A549 (cell line): ENCODE measurements around the gene ANKRD33B. TPM values are rescaled to one million over a fixed set of nuclear protein-coding genes. Genes with fewer than 3 reads are reported as not detected.

Experiments
- ATAC-seq, 2 experiments: fragments of 200-7000 bp in 1 of 2; fragments of >200 bp in 1 of 2; cut with Nextera tagmentation in 1 of 2; cut with Tn5 transposase in 1 of 2; 3 replicates each; pipeline versions ENCODE4 v1.8.0 to v1.9.1; 2018 to 2020; ENCODE audit warnings: mild to moderate bottlenecking in 1 of 2, moderate library complexity in 1 of 2
- CTCF ChIA-PET: fragments of 300-600 bp; sonication (Branson Sonifier 250); formaldehyde crosslinking; extraction: SDS; loops from one replicate; lab custom pipeline; 2021; ENCODE audit warnings: antibody characterized with exemption, inconsistent platforms; lab: Yijun Ruan, JAX
- POLR2A ChIA-PET: fragments of 350-600 bp; formaldehyde crosslinking; extraction: SDS; loops from one replicate; lab custom pipeline; 2021; ENCODE audit warnings: antibody characterized with exemption, inconsistent platforms; lab: Yijun Ruan, JAX
- DNase-seq, 2 experiments: peaks; one replicate each; pipeline versions ENCODE4 v3.0.0 to v3.0.0-alpha.2; 2011 to 2016; ENCODE audit warnings: low read depth in 1 of 2, low spot score in 1 of 2
- FAIRE-seq: peaks from 2 replicates; lab custom pipeline; 2011; peaks lifted over from hg19 to GRCh38; lab: Jason Lieb, UNC
- H3K27ac ChIP-seq, 2 experiments: fragments of >200 bp; sonication (Bioruptor Twin); formaldehyde crosslinking; 3 replicates each; pipeline ENCODE4 v1.5.1; 2016 to 2017
- H3K4me1 ChIP-seq: fragments of >200 bp; sonication (Bioruptor Twin); formaldehyde crosslinking; 3 replicates; pipeline ENCODE4 v1.6.1; 2016
- H3K4me2 ChIP-seq: fragments of >200 bp; sonication (Bioruptor Twin); formaldehyde crosslinking; 3 replicates; pipeline ENCODE4 v1.6.1; 2016
- H3K4me3 ChIP-seq: fragments of >200 bp; sonication (Bioruptor Twin); formaldehyde crosslinking; 3 replicates; pipeline ENCODE4 v1.5.1; 2016
- H3K9me3 ChIP-seq: fragments of >200 bp; sonication (Bioruptor Twin); formaldehyde crosslinking; 3 replicates; pipeline ENCODE4 v1.6.1; 2016
- ATOH8 ChIP-seq: fragments of 250-450 bp; sonication (Bioruptor Pico); IDR thresholded peaks from 2 replicates; pipeline ENCODE4 v1.5.0; 2020; ENCODE audit warnings: low read depth, mild to moderate bottlenecking, moderate library complexity
- CBX2 ChIP-seq: fragments of 200-600 bp; sonication (generic); IDR thresholded peaks from 2 replicates; pipeline ENCODE4 v1.6.1; 2016; ENCODE audit warnings: low read depth, mild to moderate bottlenecking, borderline replicate concordance
- CBX8 ChIP-seq: fragments of 200-600 bp; sonication (generic); IDR thresholded peaks from 2 replicates; pipeline ENCODE4 v1.6.1; 2016
- CEBPB ChIP-seq, 2 experiments: fragments of >200 bp in 1 of 2; sonication (Bioruptor Twin) in 1 of 2; formaldehyde crosslinking in 1 of 2; IDR thresholded peaks; 2 replicates each; pipeline ENCODE4 v1.6.1; 2012 to 2016
- CTCF ChIP-seq: fragments of >200 bp; sonication (Bioruptor Twin); formaldehyde crosslinking; IDR thresholded peaks from 3 replicates; pipeline ENCODE4 v1.5.1; 2016
- ELK1 ChIP-seq: fragments of 150-350 bp; IDR thresholded peaks from 2 replicates; pipeline ENCODE4 v1.6.1; 2014; ENCODE audit warnings: low read depth, mild to moderate bottlenecking, low read length
- FOSL2 ChIP-seq, 2 experiments: fragments of 450-650 bp in 1 of 2; fragments of >200 bp in 1 of 2; sonication (Bioruptor Twin) in 1 of 2; formaldehyde crosslinking; IDR thresholded peaks; 2 replicates each; pipeline versions ENCODE4 v1.5.0 to v1.6.1; 2016 to 2020; ENCODE audit warnings: mild to moderate bottlenecking in 1 of 2, moderate library complexity in 1 of 2
- FOXS1 ChIP-seq: fragments of 250-450 bp; sonication (Bioruptor Pico); IDR thresholded peaks from 2 replicates; pipeline ENCODE4 v1.5.0; 2020; ENCODE audit warnings: mild to moderate bottlenecking, moderate library complexity
- HEYL ChIP-seq: fragments of 250-450 bp; sonication (Bioruptor Pico); IDR thresholded peaks from 2 replicates; pipeline ENCODE4 v1.8.0; 2021; ENCODE audit warnings: mild to moderate bottlenecking, moderate library complexity
- KDM1A ChIP-seq: fragments of 200-600 bp; sonication (generic); IDR thresholded peaks from 2 replicates; pipeline ENCODE4 v1.6.1; 2016; ENCODE audit warnings: low read depth, mild to moderate bottlenecking
- MAX ChIP-seq: IDR thresholded peaks from 2 replicates; pipeline ENCODE4 v1.6.1; 2012
- MAZ ChIP-seq: fragments of 150-350 bp; IDR thresholded peaks from 2 replicates; pipeline ENCODE4 v1.6.1; 2014; ENCODE audit warnings: antibody characterized with exemption, low read depth, low read length, borderline replicate concordance
- NFE2L2 ChIP-seq: fragments of 150-350 bp; conservative IDR thresholded peaks from 2 replicates; pipeline ENCODE4 v1.6.1; 2014; ENCODE audit warnings: low read length
- NPAS2 ChIP-seq: fragments of 250-450 bp; sonication (Bioruptor Pico); IDR thresholded peaks from 2 replicates; pipeline ENCODE4 v1.8.0; 2022; ENCODE audit warnings: mild to moderate bottlenecking, moderate library complexity, borderline replicate concordance
- NR3C1 ChIP-seq: fragments of >200 bp; sonication (Bioruptor Twin); formaldehyde crosslinking; IDR thresholded peaks from 3 replicates; pipeline ENCODE4 v1.6.1; 2017
- POLR2A ChIP-seq: IDR thresholded peaks from 2 replicates; pipeline ENCODE4 v1.6.1; 2012; ENCODE audit warnings: mild to moderate bottlenecking, low read length
- RCOR1 ChIP-seq: fragments of 150-350 bp; IDR thresholded peaks from 2 replicates; pipeline ENCODE4 v1.6.1; 2014; ENCODE audit warnings: antibody characterized with exemption, low read length, low read depth
- REST ChIP-seq: fragments of 200-600 bp; sonication (generic); IDR thresholded peaks from 2 replicates; pipeline ENCODE4 v1.6.1; 2016; ENCODE audit warnings: antibody characterized with exemption, mild to moderate bottlenecking, moderate library complexity
- RNF2 ChIP-seq: fragments of 200-600 bp; sonication (generic); IDR thresholded peaks from 2 replicates; pipeline ENCODE4 v1.6.1; 2016; ENCODE audit warnings: low read depth, mild to moderate bottlenecking, antibody characterized with exemption, moderate library complexity, borderline replicate concordance
- TP53 ChIP-seq: fragments of 250-450 bp; sonication (Bioruptor Pico); IDR thresholded peaks from 2 replicates; pipeline ENCODE4 v1.5.0; 2021; ENCODE audit warnings: mild to moderate bottlenecking, moderate library complexity
- USF2 ChIP-seq: fragments of 450-650 bp; IDR thresholded peaks from 2 replicates; pipeline ENCODE4 v1.6.1; 2014; ENCODE audit warnings: antibody characterized with exemption
- ZC3H11A ChIP-seq: fragments of 450-650 bp; IDR thresholded peaks from 2 replicates; pipeline ENCODE4 v1.6.1; 2014; ENCODE audit warnings: antibody characterized with exemption, mild to moderate bottlenecking
- WGBS: methylation state at CpG from one replicate; pipeline ENCODE4 v1.1.6; 2017; ENCODE audit errors: missing lambda C conversion rate; 5-methylcytosine and 5-hydroxymethylcytosine counted together
- polyA plus RNA-seq, 4 experiments: library from polyadenylated mRNA; depleted of rRNA in 3 of 4; stranded (reverse); fragments of >200 nt; fragmentation: RNase III in 1 of 4; extraction: RNeasy Plus Mini Kit Qiagen cat#74134 plus additional on column Dnase treatment in 1 of 4; gene quantifications; 2 replicates in 3 of 4; 3 replicates in 1 of 4; pipeline ENCODE4 v1.2.3, GENCODE V29; 2011 to 2017

Gene ANKRD33B
- polyA plus RNA-seq, 2 of the 4 experiments (the other 2 are of a cell fraction) = 4.0 to 6.9 TPM

GRCh38 chr5:10636363-10637142 lies 72.7 kb downstream of the ANKRD33B start:
- H3K27ac ChIP-seq = no peak overlapping the region
- H3K4me2 ChIP-seq = no peak overlapping the region
- POLR2A ChIA-PET = no interaction called here
- ATAC-seq (peak in 1 of 2 experiments; percentile 13; a peak in 2 of 6 replicates), FAIRE-seq (no peak), DNase-seq (no peak)
- peaks cover 5% of the 10 kb centered on the region; the same call in 1 of the 3 replicates for H3K4me1 ChIP-seq
- no peak for TF ChIP-seq MAX
- no peak for TF ChIP-seq KDM1A
- TF ChIP-seq FOXS1 (CRISPR knock-in tag) = no peak
- no peak for TF ChIP-seq CEBPB (IDR thresholded peaks at IDR 0.05)
- no peak for TF ChIP-seq CTCF
- no peak for TF ChIP-seq POLR2A
- TF ChIP-seq CBX8 = no peak
- TF ChIP-seq REST = no peak
- no peak for TF ChIP-seq USF2
- TF ChIP-seq ZC3H11A = no peak
- TF ChIP-seq ELK1 = no peak
- TF ChIP-seq HEYL (CRISPR knock-in tag) = no peak
- TF ChIP-seq NFE2L2 = no peak
- TF ChIP-seq NPAS2 = no peak
- TF ChIP-seq RNF2 = no peak
- CTCF ChIA-PET = interaction anchor here (1.4 to 4.9 kb wide), 6 partner anchors 8 to 189 kb away, joined by 4 to 22 read pairs (median 6); no protein-coding TSS in a partner anchor
- no peak overlapping the region for H3K4me3 ChIP-seq
- WGBS = 90% methylated on average over 15 of the region's 15 CpGs
- no peaks in the 10 kb centered on the region for H3K9me3 ChIP-seq

- H3K4me3 ChIP-seq = no peak overlapping the region
- DNase-seq = no peak
- no peak overlapping the region for H3K27ac ChIP-seq
- ATAC-seq = no peak
- H3K4me1 ChIP-seq = no peaks in the 10 kb centered on the region
- FAIRE-seq = no peak
- over 99% methylated on average over 10 of the region's 10 CpGs for WGBS
- POLR2A ChIA-PET = no interaction called here
- TF ChIP-seq NFE2L2 = no peak
- no peak for TF ChIP-seq TP53 (CRISPR knock-in tag)
- no peak for TF ChIP-seq CBX2
- no peak for TF ChIP-seq CTCF
- no peak for TF ChIP-seq MAZ
- TF ChIP-seq NR3C1 = no peak
- no peak for TF ChIP-seq ATOH8 (CRISPR knock-in tag)
- TF ChIP-seq ELK1 = no peak
- no peak for TF ChIP-seq RCOR1
- TF ChIP-seq FOSL2 (IDR thresholded peaks at IDR 0.05) = no peak
- TF ChIP-seq FOSL2 (CRISPR knock-in tag; IDR thresholded peaks at IDR 0.05) = no peak
- no peak overlapping the region for H3K4me2 ChIP-seq
- CTCF ChIA-PET = interaction anchor here (2.4 to 4.9 kb wide), 3 partner anchors 10 to 185 kb away, joined by 6 to 22 read pairs (median 19); no protein-coding TSS in a partner anchor
- no peaks in the 10 kb centered on the region for H3K9me3 ChIP-seq
Observed at GRCh38 chr5:10637944-10638343, 74.1 kb downstream of the ANKRD33B start.
